GM12865 (cell line): Measurements from ENCODE around the gene PDSS2.
"Not testable (repeated sequence)": the region's sequence is repeated elsewhere in the genome, so short reads cannot be mapped to it uniquely, and the experiment has no call there.

ENCODE experiments used
- DNase-seq: peaks from one replicate; pipeline ENCODE4 v3.0.0; 2010; ENCODE audit warnings: low read depth
- H3K4me3 ChIP-seq: 2 replicates; pipeline ENCODE4 v1.5.1; 2011; ENCODE audit warnings: mild to moderate bottlenecking, low read depth, low read length, control low read depth
- TF ChIP-seq, protein P1 (sequence below): IDR thresholded peaks from 2 replicates; pipeline ENCODE4 v1.5.1; 2011; ENCODE audit warnings: low read length, control low read depth, low read depth, inconsistent platforms; ENCODE audit not compliant: insufficient read depth; ENCODE audit errors: missing control alignments

PDSS2 gene

DNA sequence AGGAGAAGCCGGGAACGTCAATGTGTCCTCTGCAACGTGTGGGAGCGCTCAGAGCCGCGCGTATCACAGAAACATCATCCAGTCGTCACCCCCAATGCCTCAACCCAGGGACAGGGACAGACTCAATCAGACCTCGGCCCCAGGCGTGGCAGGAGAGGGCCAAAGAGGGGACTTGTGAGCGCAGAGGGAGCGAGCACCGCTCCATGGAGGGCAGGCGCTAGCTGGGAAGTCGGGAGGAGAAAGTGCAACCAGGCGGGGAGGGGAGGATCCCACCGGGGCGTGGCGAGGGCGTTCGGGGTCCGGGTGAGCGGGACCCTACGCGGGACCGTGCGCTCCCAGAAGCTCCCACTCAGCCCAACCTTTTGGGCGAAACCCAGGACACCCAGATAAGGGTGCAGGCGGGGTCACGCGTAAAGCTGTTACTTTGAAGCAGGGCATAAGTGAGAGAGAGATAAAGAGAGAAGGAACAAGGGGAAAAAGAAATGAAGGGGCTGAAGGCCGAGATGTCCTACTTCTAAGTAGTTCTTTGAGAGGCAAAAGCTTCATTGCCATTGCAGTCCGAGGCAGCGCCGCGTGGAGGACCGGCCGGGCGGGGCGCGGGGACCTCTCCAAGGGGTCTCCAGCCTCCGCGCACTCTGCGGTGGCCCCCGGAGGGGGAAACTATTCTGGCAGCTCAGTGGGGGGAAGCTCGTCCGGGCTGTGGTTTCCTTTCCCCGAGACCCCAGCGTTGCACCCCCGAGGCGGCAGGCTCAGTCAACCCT is 29.7 kb upstream of the PDSS2 start:
- peak overlapping the region; percentile 56 for H3K4me3 ChIP-seq
- DNase-seq = peak; percentile 9
- TF ChIP-seq, protein P1, sequence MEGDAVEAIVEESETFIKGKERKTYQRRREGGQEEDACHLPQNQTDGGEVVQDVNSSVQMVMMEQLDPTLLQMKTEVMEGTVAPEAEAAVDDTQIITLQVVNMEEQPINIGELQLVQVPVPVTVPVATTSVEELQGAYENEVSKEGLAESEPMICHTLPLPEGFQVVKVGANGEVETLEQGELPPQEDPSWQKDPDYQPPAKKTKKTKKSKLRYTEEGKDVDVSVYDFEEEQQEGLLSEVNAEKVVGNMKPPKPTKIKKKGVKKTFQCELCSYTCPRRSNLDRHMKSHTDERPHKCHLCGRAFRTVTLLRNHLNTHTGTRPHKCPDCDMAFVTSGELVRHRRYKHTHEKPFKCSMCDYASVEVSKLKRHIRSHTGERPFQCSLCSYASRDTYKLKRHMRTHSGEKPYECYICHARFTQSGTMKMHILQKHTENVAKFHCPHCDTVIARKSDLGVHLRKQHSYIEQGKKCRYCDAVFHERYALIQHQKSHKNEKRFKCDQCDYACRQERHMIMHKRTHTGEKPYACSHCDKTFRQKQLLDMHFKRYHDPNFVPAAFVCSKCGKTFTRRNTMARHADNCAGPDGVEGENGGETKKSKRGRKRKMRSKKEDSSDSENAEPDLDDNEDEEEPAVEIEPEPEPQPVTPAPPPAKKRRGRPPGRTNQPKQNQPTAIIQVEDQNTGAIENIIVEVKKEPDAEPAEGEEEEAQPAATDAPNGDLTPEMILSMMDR = no peak

DNA sequence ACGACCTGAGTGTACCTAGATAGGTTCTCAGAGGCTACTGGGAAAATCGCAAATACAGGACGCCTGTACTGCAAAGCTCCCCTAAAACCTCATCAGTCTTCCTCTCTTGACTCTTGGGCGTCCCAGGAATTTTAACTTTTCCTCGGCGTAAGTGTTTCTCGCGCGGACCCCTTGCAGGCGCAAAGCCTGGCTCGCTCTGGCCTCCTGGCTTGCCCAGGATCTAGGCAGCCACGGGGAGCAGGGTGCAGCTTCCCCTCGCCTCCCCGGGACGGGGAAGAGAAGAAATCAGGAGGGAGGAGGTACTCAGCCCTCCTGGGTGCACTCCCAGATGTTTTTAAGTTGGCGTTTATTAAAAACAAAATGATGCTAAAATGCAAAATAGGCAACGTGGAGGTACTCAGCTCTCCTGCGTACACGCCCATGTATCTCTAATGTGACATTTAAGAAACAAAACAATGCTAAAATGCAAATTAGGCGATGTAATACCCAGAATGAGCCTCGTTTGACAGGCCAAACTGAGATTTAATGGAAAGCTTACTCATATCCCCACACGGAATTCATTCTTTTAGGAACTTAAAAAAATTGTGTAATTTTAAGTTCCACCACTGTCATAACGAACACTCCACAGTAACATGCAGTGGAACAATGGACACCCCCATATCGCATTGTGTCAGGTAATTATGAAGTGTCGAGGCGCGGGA is 29.0 kb upstream of the PDSS2 start:
- DNase-seq = no peak
- H3K4me3 ChIP-seq = no peak overlapping the region
- TF ChIP-seq, protein P1 = no peak

DNA sequence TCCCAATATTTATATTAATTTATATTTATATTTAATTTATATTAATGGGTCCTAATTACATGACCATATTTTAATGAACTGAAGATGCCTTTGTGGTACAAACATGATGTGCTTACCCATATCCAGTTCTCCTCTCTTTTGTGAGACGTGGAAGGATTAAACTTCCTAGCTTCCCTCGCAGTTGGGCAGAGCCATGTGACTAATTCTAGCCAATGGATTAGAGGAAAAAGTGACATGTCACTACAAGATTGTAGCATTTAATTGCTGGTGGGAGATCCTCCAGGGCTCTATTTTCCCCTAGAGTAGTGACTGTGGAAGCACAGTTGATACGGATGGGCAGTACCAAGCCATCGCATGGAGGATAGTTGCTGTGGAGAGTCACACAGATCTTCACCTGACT is 25.8 kb upstream of the PDSS2 start:
- TF ChIP-seq, protein P1 = no peak
- DNase-seq = no peak
- H3K4me3 ChIP-seq = no peak overlapping the region

- H3K4me3 ChIP-seq = no peak overlapping the region
- no peak for DNase-seq
- TF ChIP-seq, protein P1 = no peak
These were observed 19.8 kb upstream of the PDSS2 start for GRCh38 chr6:107479089-107479690.

DNA sequence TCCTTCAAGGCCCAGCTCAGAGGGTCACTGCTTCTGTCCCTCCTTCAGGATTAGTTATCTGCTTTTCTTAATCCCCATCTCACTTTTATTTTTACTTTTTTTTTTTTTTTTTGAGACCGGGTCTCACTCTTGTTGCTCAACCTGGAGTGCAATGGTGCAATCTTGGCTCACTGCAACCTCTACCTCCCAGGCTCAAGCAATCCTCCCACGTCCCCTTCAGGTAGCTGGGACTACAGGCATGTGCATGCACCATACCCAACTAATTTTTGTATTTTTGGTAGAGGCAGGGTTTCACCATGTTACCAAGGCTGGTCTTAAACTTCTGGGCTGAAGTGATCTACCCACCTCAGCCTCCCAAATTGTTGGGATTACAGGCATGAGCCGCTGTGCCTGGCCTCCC is 16.5 kb upstream of the PDSS2 start:
- H3K4me3 ChIP-seq, DNase-seq: not testable (repeated sequence)

GRCh38 chr6:107475360-107475759 is 16.0 kb upstream of the PDSS2 start:
- H3K4me3 ChIP-seq, DNase-seq: not testable (repeated sequence)

DNA sequence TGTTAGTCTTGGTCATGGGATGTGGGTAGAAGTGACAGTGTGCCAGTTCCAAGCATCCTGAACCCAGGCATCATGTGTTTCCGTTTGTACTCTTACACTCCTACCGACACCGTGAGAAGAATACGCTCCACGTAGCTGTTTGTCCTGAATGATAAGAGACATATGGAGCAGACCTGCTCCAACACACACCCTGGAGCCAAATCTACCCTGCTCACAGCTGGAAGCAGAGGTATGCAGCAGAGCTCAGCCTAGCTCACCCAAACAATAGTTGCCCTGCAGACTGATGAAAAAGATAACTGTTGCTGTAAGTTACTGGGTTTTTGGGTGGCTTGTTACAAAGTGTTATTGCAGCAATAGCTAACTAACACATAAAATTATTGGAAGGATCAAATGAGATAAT is 14.3 kb upstream of the PDSS2 start:
- TF ChIP-seq, protein P1 = no peak
- no peak overlapping the region for H3K4me3 ChIP-seq
- DNase-seq = no peak
